Karpas-422 (cell line): ENCODE data around the gene TFCP2L1. TPM values are rescaled to one million over a fixed set of nuclear protein-coding genes. Genes with fewer than 3 reads are reported as not detected.
"Not testable (repeated sequence)": the region's sequence is repeated elsewhere in the genome, so short reads cannot be mapped to it uniquely, and the experiment has no call there.

ENCODE experiments used
- DNase-seq: peaks from one replicate; pipeline ENCODE4 v3.0.0-alpha.2; 2015
- H2AFZ ChIP-seq: fragments of 200-600 bp; sonication (generic); 2 replicates; pipeline ENCODE4 v1.6.1; 2014; ENCODE audit warnings: antibody characterized with exemption, low read length, mixed read lengths
- H3K27ac ChIP-seq: fragments of 200-600 bp; sonication (generic); 2 replicates; pipeline ENCODE4 v1.5.1; 2014; ENCODE audit warnings: mild to moderate bottlenecking, low read length, moderate library complexity
- H3K27me3 ChIP-seq: fragments of 200-600 bp; sonication (generic); 2 replicates; pipeline ENCODE4 v1.6.1; 2014; ENCODE audit warnings: low read length, mixed read lengths
- H3K36me3 ChIP-seq: fragments of 200-600 bp; sonication (generic); 2 replicates; pipeline ENCODE4 v1.6.1; 2014; ENCODE audit warnings: low read length, mixed read lengths; ENCODE audit not compliant: insufficient read depth
- H3K4me1 ChIP-seq: fragments of 200-600 bp; sonication (generic); 2 replicates; pipeline ENCODE4 v1.6.1; 2014; ENCODE audit warnings: mild to moderate bottlenecking, low read length, mixed read lengths
- H3K4me2 ChIP-seq: fragments of 200-600 bp; sonication (generic); 2 replicates; pipeline ENCODE4 v1.6.1; 2014; ENCODE audit warnings: low read length, low read depth, mild to moderate bottlenecking; ENCODE audit not compliant: poor library complexity, severe bottlenecking
- H3K4me3 ChIP-seq: fragments of 200-600 bp; sonication (generic); 2 replicates; pipeline ENCODE4 v1.5.1; 2014; ENCODE audit warnings: mild to moderate bottlenecking, antibody characterized with exemption, low read length, mixed read lengths
- H3K79me2 ChIP-seq: fragments of 200-600 bp; sonication (generic); 2 replicates; pipeline ENCODE4 v1.6.1; 2014; ENCODE audit warnings: mild to moderate bottlenecking, low read length, mixed read lengths
- H3K9ac ChIP-seq: fragments of 200-600 bp; sonication (generic); 2 replicates; pipeline ENCODE4 v1.6.0; 2014; ENCODE audit warnings: low read length
- H3K9me2 ChIP-seq: fragments of 200-600 bp; sonication (generic), shearing (Covaris generic); replicated peaks from 2 replicates; pipeline ENCODE4 v1.6.0; 2014; ENCODE audit warnings: mild to moderate bottlenecking, low read length, moderate library complexity; ENCODE audit not compliant: insufficient read depth
- H3K9me3 ChIP-seq: fragments of 300-700, 200-600 bp; sonication (generic); 2 replicates; pipeline ENCODE4 v1.6.1; 2014; ENCODE audit warnings: low read length, mixed read lengths
- H4K20me1 ChIP-seq: fragments of 200-600 bp; sonication (generic); 2 replicates; pipeline ENCODE4 v1.6.1; 2014; ENCODE audit warnings: mild to moderate bottlenecking, antibody characterized with exemption, low read length, low read depth; ENCODE audit not compliant: insufficient read depth
- total RNA-seq: library from RNA; depleted of rRNA; stranded (reverse); fragments of >200 nt; shearing (Covaris generic); gene quantifications from 2 replicates; pipeline ENCODE4 v1.2.3, GENCODE V29; 2014; ENCODE audit warnings: low replicate concordance

Gene TFCP2L1
- total RNA-seq, 1 experiment from 2014 or later, result not detected

- not testable (repeated sequence) for H3K79me2 ChIP-seq, H3K27me3 ChIP-seq, DNase-seq, H3K9me3 ChIP-seq, H3K9ac ChIP-seq, H3K4me1 ChIP-seq, H3K9me2 ChIP-seq, H3K36me3 ChIP-seq, H3K4me2 ChIP-seq, H2AFZ ChIP-seq, H3K27ac ChIP-seq, H4K20me1 ChIP-seq, H3K4me3 ChIP-seq
Observed at GRCh38 chr2:121269436-121269835, 15.6 kb downstream of the TFCP2L1 start.

GRCh38 chr2:121266543-121267106 is 18.4 kb downstream of the TFCP2L1 start:
- Histone ChIP-seq H2AFZ (no peak overlapping the region), H3K9me3 (no peaks in the 10 kb centered on the region), H3K27me3 (no peaks in the 10 kb centered on the region), H4K20me1 (no peaks in the 10 kb centered on the region), H3K27ac (no peak overlapping the region), H3K36me3 (no peaks in the 10 kb centered on the region), H3K9ac (no peak overlapping the region), H3K4me1 (no peaks in the 10 kb centered on the region), H3K4me2 (no peak overlapping the region), H3K4me3 (no peak overlapping the region), H3K9me2 (no peaks in the 10 kb centered on the region), H3K79me2 (no peaks in the 10 kb centered on the region)
- no peak for DNase-seq

GRCh38 chr2:121263996-121264715 is 20.8 kb downstream of the TFCP2L1 start:
- H3K9ac ChIP-seq, result no peak overlapping the region
- no peak overlapping the region for H2AFZ ChIP-seq
- no peaks in the 10 kb centered on the region for H3K79me2 ChIP-seq
- no peaks in the 10 kb centered on the region for H3K9me3 ChIP-seq
- no peaks in the 10 kb centered on the region for H3K9me2 ChIP-seq
- no peaks in the 10 kb centered on the region for H3K36me3 ChIP-seq
- H3K4me3 ChIP-seq, result no peak overlapping the region
- H4K20me1 ChIP-seq, result no peaks in the 10 kb centered on the region
- H3K27ac ChIP-seq, result no peak overlapping the region
- DNase-seq, result no peak
- H3K4me2 ChIP-seq, result no peak overlapping the region
- H3K27me3 ChIP-seq, result no peaks in the 10 kb centered on the region
- H3K4me1 ChIP-seq, result no peaks in the 10 kb centered on the region

GRCh38 chr2:121260370-121261154 is 24.4 kb downstream of the TFCP2L1 start:
- no peak for DNase-seq
- Histone ChIP-seq H3K9ac (no peak overlapping the region), H3K36me3 (no peaks in the 10 kb centered on the region), H3K4me3 (no peak overlapping the region), H3K9me2 (no peaks in the 10 kb centered on the region), H3K4me2 (no peak overlapping the region), H3K27ac (no peak overlapping the region), H3K27me3 (no peaks in the 10 kb centered on the region), H3K4me1 (no peaks in the 10 kb centered on the region), H3K9me3 (no peaks in the 10 kb centered on the region), H2AFZ (no peak overlapping the region), H3K79me2 (no peaks in the 10 kb centered on the region), H4K20me1 (no peaks in the 10 kb centered on the region)

- Histone ChIP-seq H3K4me1 (no peaks in the 10 kb centered on the region), H3K9ac (no peak overlapping the region), H3K4me2 (no peak overlapping the region), H2AFZ (no peak overlapping the region), H3K9me2 (no peaks in the 10 kb centered on the region), H3K79me2 (no peaks in the 10 kb centered on the region), H4K20me1 (no peaks in the 10 kb centered on the region), H3K9me3 (no peaks in the 10 kb centered on the region), H3K4me3 (no peak overlapping the region), H3K27ac (no peak overlapping the region), H3K27me3 (no peaks in the 10 kb centered on the region), H3K36me3 (no peaks in the 10 kb centered on the region)
- DNase-seq, result no peak
Observed at GRCh38 chr2:121258051-121258450, 27.0 kb downstream of the TFCP2L1 start.

GRCh38 chr2:121257480-121257840 is 27.5 kb downstream of the TFCP2L1 start:
- no peaks in the 10 kb centered on the region for H3K36me3 ChIP-seq
- no peak overlapping the region for H3K4me3 ChIP-seq
- H3K4me2 ChIP-seq, result no peak overlapping the region
- H3K9me3 ChIP-seq, result no peaks in the 10 kb centered on the region
- no peaks in the 10 kb centered on the region for H3K27me3 ChIP-seq
- no peaks in the 10 kb centered on the region for H3K9me2 ChIP-seq
- H3K4me1 ChIP-seq, result no peaks in the 10 kb centered on the region
- H2AFZ ChIP-seq, result no peak overlapping the region
- no peak overlapping the region for H3K27ac ChIP-seq
- no peak overlapping the region for H3K9ac ChIP-seq
- no peak for DNase-seq
- no peaks in the 10 kb centered on the region for H4K20me1 ChIP-seq
- no peaks in the 10 kb centered on the region for H3K79me2 ChIP-seq

- no peaks in the 10 kb centered on the region for H3K9me3 ChIP-seq
- no peak overlapping the region for H3K4me2 ChIP-seq
- H2AFZ ChIP-seq, result no peak overlapping the region
- H3K27ac ChIP-seq, result no peak overlapping the region
- no peaks in the 10 kb centered on the region for H3K27me3 ChIP-seq
- no peaks in the 10 kb centered on the region for H4K20me1 ChIP-seq
- DNase-seq, result no peak
- H3K36me3 ChIP-seq, result no peaks in the 10 kb centered on the region
- H3K9ac ChIP-seq, result no peak overlapping the region
- no peaks in the 10 kb centered on the region for H3K9me2 ChIP-seq
- no peak overlapping the region for H3K4me3 ChIP-seq
- H3K4me1 ChIP-seq, result no peaks in the 10 kb centered on the region
- H3K79me2 ChIP-seq, result no peaks in the 10 kb centered on the region
Observed at GRCh38 chr2:121256720-121257479, 28.1 kb downstream of the TFCP2L1 start.

GRCh38 chr2:121255358-121255757 is 29.6 kb downstream of the TFCP2L1 start:
- Histone ChIP-seq H3K36me3 (no peaks in the 10 kb centered on the region), H3K9me3 (no peaks in the 10 kb centered on the region), H3K27me3 (no peaks in the 10 kb centered on the region), H3K4me1 (no peaks in the 10 kb centered on the region), H3K9ac (no peak overlapping the region), H4K20me1 (no peaks in the 10 kb centered on the region), H3K79me2 (no peaks in the 10 kb centered on the region), H3K9me2 (no peaks in the 10 kb centered on the region), H3K4me3 (no peak overlapping the region), H2AFZ (no peak overlapping the region), H3K4me2 (no peak overlapping the region), H3K27ac (no peak overlapping the region)
- no peak for DNase-seq
